GM12801 (cell line): ENCODE results near the gene BST2.

Source experiments
- TF ChIP-seq, protein P1 (sequence below): IDR thresholded peaks from one replicate; pipeline ENCODE4 v1.5.1; 2011; ENCODE audit warnings: control low read depth; ENCODE audit not compliant: insufficient read length; ENCODE audit errors: extremely low read depth

The BST2 gene

DNA sequence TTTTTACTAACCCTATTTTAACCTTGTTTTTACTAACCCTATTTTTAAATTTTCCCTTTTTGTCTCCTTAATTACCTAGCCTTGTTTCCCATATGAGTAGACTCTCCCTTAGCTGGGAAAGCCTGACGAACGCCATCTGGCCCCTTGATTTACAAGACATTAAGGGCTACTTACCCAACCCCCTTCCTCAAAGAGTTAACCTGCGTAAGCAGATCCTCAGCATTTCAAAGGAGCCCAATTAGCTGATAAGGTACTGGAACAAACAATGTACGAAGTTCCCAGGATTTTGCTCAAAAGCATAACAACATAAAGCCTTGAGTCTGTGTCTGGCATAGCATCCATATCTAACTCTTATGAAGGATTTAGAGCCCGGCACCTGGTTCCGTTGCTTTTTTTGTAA, 9.7 kb upstream of the BST2 start:
- TF ChIP-seq, protein P1, sequence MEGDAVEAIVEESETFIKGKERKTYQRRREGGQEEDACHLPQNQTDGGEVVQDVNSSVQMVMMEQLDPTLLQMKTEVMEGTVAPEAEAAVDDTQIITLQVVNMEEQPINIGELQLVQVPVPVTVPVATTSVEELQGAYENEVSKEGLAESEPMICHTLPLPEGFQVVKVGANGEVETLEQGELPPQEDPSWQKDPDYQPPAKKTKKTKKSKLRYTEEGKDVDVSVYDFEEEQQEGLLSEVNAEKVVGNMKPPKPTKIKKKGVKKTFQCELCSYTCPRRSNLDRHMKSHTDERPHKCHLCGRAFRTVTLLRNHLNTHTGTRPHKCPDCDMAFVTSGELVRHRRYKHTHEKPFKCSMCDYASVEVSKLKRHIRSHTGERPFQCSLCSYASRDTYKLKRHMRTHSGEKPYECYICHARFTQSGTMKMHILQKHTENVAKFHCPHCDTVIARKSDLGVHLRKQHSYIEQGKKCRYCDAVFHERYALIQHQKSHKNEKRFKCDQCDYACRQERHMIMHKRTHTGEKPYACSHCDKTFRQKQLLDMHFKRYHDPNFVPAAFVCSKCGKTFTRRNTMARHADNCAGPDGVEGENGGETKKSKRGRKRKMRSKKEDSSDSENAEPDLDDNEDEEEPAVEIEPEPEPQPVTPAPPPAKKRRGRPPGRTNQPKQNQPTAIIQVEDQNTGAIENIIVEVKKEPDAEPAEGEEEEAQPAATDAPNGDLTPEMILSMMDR: no peak

DNA sequence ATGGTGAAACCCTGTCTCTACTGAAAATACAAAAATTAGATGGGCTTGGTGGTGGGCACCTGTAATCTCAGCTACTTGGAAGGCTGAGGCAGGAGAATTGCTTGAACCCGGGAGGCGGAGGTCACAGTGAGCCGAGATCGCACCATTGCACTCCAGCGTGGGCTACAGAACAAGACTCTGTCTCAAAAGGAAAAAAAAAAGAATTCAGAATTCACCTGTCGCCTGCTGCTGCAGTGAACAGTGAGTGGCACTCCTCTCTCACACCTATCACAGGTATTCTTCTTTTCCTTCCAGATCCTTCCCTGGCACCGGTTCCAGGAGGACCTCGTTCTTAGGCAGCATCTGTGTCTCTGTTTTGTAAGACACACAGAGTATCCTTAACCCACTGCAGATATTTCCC, 8.7 kb upstream of the BST2 start:
- TF ChIP-seq, protein P1: no peak

DNA sequence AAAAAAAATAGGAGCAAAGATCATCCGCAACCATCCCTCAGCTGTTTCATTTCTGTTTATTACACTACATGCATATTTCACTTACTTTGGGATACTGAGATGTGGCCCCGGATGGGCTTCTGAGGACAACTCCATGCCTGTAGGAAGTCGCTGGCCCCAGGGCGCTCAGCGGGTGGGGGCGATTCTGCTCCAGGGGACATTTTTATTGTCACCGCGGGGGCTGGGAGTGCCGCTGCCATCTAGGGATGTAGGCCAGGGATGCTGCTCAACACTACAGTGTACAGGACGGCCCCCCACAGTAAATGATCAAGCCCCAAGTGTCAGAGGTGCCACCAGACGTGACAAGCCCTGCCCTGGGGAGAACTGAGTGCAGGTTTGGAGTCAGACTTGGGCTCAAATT, 6.4 kb upstream of the BST2 start:
- TF ChIP-seq, protein P1: no peak

DNA sequence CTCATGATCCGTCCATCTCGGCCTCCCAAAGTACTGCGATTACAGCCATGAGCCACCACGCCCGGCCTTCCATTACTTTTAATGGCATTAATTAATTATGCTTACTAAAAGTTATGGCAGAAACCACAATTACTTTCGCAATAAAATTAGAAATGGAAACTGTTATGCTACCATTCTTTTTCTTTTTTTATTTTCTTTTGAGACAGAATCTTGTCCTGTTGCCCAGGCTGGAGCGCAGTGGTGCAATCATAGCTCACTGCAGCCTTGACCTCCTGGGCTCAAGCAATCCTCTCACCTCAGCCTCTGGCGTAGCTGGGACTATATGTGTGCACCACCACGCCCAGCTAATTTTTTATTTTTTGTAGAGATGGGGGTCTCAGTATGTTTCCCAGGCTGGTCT, 4.6 kb upstream of the BST2 start:
- TF ChIP-seq, protein P1: no peak

DNA sequence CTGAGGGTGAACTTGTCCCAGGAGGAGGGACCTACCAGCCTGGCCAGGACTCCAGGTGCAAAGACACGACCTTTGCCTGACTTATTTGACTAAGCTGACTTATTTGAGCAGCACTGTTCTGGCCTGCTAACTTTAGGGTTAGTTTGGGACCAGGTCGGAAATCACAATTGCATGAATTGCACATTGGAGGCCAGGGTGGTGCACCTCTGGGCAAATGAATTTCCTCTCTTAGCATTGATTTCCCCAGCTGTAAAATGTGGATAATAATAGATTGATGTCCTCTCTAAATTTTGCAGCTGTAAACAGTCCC, 1.4 kb upstream of the BST2 start:
- TF ChIP-seq, protein P1: no peak

DNA sequence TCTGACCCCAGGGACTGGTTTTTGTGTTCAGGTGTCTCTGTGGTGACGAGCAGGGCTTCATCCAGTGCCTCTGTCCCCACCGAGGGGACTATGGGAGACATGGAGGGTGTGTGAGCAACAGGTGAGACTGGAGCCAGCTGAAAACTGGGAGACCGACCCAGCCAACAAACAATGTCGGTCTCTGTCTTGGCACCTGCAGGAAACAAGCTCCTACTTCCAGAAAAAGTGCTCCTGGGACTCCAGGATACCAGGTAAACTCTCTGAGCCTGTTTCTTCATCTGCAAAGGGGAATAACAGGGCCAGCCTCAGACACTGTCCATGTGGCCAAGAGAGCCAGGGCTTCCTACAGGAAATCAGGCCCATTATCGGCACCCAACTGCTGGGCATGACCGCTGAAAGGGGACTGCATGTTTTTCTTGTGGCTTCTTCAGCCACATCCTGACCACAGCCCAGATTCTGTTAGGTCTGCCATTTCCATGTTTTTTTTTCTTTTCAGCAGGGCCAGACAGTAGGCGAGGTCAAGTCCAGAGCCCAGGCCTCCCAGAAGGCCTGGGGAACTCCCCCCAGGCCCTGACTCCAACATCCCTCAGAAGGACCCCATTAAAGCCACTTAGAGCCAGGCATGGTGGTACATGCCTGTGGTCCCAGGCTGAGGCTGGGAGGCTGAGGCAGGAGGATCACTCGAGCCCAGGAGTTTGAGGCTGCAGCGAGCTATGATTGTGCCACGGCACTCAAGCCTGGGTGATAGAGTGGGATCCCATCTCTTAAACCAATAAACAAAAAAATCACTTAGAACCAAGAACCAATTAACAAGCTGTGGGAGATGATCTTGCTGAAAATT, 836 bp upstream of the BST2 start:
- TF ChIP-seq, protein P1: no peak

DNA sequence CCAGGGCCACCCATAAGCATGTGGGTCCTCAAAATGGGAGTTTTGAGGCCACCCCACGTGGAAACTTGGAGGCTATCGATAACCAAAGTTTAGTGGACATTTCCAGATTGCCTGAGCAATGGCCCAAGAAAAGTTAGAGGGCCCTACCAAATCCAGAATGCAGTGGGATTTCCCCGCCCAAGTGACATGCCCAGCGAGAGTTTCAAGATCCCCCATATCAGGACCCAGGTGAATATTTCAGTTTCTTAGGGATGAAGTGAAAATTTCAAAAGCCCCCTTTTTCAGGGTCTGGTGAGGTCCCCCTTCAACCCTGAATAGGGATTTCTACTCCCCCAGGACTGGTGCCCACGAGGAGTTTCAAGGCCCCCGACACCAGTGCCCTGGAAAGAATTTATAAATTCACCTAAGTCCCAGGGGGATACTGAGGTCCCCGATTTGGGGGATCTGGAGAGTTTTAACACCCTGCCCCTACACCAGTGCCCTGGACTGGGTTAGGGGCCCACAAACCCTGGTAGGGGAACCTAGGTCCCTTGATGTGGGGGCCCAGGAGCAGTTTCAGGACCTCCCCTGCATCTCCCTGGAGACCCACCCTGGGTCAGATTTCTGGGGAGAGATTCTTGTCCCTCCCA, 695 bp downstream of the BST2 start:
- TF ChIP-seq, protein P1: no peak
